Heart left ventricle (tissue), 13 donors: ENCODE measurements around the gene CYP26C1.

Experiments used
- POLR2A ChIP-seq, 2 donors: fragments of 450-650 bp; IDR thresholded peaks; one replicate each; pipeline ENCODE4 v1.6.1; 2017; ENCODE audit warnings: antibody characterized with exemption in 2 of 2, mild to moderate bottlenecking in 2 of 2, moderate library complexity in 2 of 2
- TF ChIP-seq, protein P1 (sequence below), 12 donors: fragments of 200-600 bp; sonication (generic) in 4 of 12; IDR thresholded peaks; one replicate each; pipeline versions ENCODE4 v1.5.0 to v1.8.0; 2018 to 2022; ENCODE audit warnings: antibody characterized with exemption in 12 of 12, mild to moderate bottlenecking in 5 of 12
- donor health status: ischemic (EF 13 %, LVEDD 7.1; RV severe dilation, severe dysfunction).
- donor health status: DM: no; HTN: yes; CAD: no.
- donor health status: DM: no; HTN: no; CAD: no.
- donor health status: ischemic (EF 25% LVEDD 6.9; RV normal size, moderate dysfunction).
- donor health status: ischemic (EF 25% LVEDD 5.7; RV mildly dilated, moderate dysfunction).
- donor health status: ischemic (EF 35%, LVEDD 5.7; RV mildly dilated, moderate dysfunction).
- donor health status: nonischemic (EF 11% LVEDD 7.7; RV severe dilation, severe dysfunction).
- donor health status: DM: yes; HTN: yes; CAD: no.
- donor health status: PGD.
- donor health status: ischemic (EF 29% LVEDD 5.4; RV normal size, mild dysfunction).
- donor health status: nonischemic (EF 23%, LVEDD 6.1; RV moderate dilation, normal function).

DNA sequence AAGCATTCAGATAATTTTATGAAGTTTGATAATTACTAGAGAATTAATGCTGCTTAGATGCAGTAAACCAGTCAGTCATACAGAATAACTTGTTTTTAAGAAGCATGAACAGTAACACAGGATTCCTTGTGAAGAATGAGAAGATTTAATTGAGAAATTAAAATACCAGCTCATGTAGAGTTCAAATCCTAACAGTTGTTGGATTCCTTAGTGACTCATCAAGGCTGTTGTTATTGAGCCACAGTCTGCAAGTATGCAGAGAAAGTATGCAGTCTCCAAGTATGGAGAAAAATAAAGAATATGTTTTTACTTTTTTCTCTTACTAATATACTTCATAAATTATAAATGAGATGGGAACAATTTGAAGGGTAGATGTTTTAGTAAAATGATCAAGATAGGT is 30.2 kb upstream of the CYP26C1 start:
- TF ChIP-seq, protein P1, sequence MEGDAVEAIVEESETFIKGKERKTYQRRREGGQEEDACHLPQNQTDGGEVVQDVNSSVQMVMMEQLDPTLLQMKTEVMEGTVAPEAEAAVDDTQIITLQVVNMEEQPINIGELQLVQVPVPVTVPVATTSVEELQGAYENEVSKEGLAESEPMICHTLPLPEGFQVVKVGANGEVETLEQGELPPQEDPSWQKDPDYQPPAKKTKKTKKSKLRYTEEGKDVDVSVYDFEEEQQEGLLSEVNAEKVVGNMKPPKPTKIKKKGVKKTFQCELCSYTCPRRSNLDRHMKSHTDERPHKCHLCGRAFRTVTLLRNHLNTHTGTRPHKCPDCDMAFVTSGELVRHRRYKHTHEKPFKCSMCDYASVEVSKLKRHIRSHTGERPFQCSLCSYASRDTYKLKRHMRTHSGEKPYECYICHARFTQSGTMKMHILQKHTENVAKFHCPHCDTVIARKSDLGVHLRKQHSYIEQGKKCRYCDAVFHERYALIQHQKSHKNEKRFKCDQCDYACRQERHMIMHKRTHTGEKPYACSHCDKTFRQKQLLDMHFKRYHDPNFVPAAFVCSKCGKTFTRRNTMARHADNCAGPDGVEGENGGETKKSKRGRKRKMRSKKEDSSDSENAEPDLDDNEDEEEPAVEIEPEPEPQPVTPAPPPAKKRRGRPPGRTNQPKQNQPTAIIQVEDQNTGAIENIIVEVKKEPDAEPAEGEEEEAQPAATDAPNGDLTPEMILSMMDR (IDR thresholded peaks at IDR 0.05): no peak
- no peak for TF ChIP-seq POLR2A (IDR thresholded peaks at IDR 0.05)
